Stimulated activated CD4-positive, alpha-beta T cell treated with anti-CD3 and anti-CD28 coated beads, Interleukin-4, amount 100 ng/mL, for 1 hour (primary cell): ENCODE data around the gene PHYKPL.

Experiments used
- DNase-seq: peaks from one replicate; pipeline ENCODE4 v3.0.0-alpha.2; 2020

The PHYKPL gene

DNA sequence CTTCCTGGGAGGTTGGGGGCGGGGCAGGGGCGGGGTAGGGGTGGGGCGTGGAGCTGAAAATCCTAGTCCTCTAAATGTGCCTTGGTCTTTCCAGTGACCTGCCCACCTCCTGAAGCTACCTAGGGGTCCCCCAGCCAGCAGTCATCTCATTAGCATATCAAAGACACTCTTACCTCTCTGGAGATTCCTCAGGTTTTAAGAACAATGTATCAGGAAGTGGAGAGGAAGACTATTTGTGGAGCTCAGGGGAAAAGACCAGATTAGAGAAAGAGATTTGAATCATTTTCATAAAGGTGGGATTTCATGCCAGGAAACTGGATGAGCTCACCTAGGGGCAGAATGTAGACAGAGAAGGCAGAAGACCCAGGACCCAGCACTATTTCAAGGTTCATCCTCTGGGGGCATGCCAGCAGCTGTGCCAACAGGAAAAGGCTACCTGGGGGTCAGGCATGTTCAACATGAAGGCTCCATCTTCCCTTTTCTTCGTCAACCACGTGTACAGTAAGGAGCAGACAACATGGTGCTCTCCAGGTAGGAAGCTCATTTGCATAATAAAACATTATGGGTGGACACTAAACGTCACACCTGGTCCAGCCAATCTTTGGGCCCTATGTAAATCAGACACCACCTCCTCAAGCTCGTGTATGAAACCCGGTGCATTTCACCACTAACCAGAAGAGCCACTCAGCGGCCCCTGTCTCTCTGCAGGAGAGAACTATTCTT lies 52.3 kb downstream of the PHYKPL start:
- no peak for DNase-seq

DNA sequence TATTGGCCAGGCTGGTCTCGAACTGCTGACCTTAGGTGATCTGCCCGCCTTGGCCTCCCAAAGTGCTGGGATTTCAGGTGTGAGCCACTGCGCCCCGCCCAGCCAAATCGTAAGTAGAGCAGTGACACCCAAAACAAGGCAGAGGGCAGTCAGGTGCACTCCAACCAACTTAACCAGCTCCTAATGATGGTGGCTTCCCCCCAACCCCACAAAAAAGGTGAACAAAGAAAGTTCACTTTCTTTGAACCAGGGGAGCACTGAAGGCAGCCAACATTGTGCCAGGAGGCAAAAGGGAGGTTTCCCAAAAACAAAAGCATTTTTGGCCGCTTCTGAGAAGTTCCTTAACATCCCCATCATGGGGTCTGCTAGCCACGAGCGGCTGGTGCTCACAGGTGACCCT lies 55.0 kb downstream of the PHYKPL start:
- no peak for DNase-seq

DNA sequence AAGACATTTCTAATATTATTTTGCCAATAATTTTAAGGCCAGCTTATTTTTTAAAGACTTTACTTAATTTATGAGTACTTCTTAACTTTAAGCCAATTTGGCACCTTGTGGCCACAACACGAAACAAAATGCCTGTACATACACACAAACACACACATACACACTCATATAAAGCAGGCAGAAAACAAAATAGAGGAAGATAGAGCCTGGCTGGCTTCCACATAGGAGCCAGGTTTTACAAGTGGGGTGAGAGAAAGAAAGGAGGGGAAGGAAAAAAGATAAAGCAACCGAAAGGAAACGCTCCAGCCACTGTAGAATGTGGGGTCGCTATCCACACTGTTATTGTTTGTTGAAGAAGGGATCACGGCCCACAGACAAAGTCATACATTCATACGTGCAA lies 55.8 kb downstream of the PHYKPL start:
- no peak for DNase-seq

DNA sequence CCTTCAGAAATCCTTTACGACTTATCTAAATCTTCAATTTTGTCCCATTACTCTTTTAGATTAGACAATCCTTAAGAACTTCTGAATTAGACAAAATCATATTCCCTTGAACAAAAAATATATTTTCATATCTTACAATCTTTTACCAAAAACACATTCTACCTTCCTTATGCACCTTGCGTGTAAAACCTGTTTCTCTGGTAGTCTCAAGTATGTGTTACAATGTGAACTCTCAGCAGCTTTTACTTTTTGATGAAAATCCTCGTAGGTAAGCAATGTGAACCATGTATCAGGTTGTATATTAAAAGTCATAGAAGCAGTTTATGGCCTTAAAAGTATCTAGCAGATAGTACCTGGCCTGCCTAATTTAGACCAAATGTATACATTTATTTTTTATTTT lies 58.1 kb downstream of the PHYKPL start:
- no peak for DNase-seq

DNA sequence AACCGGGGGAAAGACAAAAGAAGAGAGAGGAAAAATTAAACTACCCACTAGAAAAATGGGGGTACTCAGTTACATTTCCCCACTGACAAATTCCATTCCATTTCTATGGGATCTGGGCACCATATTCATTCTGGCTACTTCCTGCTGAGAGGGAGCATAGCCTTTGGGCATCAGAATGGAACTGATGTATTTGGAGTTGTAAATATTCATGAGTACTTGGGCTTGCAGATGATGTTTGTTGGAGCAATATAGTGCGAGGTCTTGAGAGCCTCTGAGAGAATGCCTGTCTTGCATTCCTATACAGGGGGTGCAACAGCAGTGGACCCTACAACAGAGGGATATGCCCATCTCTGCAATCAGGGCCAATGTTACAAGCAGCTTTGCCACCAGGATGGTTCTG lies 62.1 kb downstream of the PHYKPL start:
- DNase-seq: no peak

DNA sequence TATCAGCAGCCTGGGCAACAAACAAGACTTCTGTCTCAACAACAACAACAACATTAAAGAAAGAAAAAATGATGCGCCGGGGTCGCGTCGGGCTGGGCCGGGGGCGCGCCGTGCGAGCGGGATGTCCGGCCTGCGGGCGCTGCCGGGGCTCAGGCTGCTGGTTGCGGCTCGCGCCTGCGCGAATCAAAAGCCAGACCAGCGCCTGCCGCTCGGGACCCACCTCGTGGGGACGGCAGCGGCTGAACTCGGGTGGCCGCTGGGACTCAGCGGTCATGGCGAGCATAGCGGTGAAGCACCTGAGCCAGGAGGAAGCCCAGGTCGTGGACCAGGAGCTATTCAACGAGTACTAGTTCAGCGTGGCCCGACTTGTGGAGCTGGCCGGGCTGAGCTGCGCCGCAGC lies 67.0 kb downstream of the PHYKPL start:
- no peak for DNase-seq

DNA sequence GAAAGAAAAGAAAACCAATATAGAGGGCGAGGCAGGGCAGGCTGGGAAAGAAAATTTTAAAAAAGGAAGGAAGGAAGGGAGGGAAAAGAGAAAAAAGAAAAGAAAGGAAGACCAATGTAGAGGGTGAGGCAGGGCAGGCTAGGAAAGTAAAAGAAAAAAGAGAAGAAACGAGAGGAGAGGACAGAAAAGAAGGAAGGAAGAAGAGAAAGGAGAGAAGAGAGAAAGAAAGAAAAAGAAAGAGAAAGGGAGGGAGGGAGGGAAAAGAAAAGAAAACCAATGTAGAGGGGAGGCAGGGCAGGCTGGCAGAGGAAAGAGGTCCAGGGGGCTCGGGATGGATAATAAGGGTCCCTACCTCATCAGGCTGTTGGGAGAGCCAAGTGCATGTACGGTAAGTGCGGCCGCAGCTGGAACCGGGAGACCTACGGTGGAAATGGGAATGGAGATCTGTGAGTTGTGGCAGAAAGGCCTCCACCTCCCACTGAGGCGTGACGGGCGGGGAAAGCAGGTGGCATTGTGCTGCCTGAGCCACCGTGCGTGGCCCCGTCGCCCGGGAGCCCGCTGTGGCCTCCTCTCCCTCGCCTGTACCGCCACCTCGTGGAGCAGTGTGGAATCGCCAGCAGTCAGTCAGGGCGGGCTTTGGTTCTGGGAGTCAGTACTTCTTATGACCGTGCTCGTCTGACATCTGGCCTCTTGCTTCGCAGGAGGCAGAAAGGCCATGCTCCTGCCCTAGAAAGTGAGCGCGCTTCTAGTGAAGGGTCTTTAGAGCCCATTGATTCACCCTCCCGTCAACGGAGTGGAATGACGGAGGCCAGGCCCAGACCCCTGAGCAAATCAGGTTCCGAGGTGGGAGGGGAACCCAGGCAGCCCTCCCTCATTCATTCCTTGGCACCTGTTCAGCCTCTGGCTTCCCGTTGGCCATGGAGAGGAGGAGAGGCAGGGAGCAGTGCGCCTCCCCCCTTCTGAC lies 68.5 kb downstream of the PHYKPL start:
- peak; percentile 94 for DNase-seq

DNA sequence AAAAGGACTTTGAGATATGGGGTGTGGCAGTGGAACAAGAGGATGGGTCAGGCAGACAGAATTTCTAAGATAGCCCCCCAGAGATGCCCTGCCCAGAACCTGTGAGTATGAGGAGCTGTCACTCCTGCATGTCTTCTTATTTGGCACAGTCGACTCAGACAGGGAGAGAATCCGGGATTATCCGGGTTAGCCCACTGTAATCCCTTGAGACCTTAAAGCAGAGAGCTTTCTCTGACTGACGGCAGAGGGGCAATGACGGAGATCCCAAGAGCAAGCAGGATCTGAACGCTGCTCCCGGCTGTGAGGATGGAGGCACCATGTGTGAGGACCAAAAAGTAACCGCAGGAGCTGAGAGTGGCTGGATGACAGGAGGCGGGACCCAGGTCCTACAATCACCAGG lies 70.1 kb downstream of the PHYKPL start:
- no peak for DNase-seq

DNA sequence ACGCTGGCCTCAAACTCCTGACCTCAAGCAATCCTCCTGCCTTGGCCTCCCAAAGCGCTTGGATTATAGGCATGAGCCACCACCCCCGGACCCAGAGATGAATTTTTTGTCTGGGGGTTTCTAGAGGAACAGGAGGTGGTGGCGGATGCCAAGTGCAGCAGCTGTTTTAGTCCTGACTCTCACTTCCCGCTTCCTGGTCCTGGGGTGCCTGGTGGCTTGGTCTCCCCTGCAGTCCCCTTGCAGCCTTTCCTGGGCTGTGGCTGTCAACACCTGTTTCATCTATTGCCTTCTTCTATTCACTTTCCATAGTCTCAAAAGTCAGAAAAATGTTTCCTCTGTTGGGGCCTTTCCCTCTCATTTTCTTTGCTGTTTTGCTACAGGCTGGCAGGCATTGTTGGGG lies 72.4 kb downstream of the PHYKPL start:
- no peak for DNase-seq
